Liver (tissue), 9 donors: Measurements from ENCODE around the gene CPEB2. TPM values are rescaled to one million over a fixed set of nuclear protein-coding genes. Genes with fewer than 3 reads are reported as not detected.

Experiments used
- DNase-seq: peaks from one replicate; pipeline ENCODE4 v3.0.0-alpha.2; 2017; ENCODE audit warnings: low spot score
- H3K27ac ChIP-seq, 2 donors: one replicate each; pipeline ENCODE4 v1.7.0; 2013; ENCODE audit warnings: inconsistent platforms in 2 of 2, low read length in 2 of 2, control low read depth in 1 of 2, low read depth in 1 of 2, mild to moderate bottlenecking in 1 of 2
- H3K27me3 ChIP-seq, 4 donors: one replicate each; pipeline versions ENCODE4 v1.6.1 to v1.7.0; 2013; ENCODE audit warnings: low read length in 3 of 4, inconsistent platforms in 1 of 4, mild to moderate bottlenecking in 1 of 4, moderate library complexity in 1 of 4; ENCODE audit not compliant: control insufficient read depth in 4 of 4, insufficient read depth in 4 of 4
- H3K36me3 ChIP-seq, 4 donors: one replicate each; pipeline versions ENCODE4 v1.6.1 to v1.7.0; 2013; ENCODE audit warnings: low read length in 3 of 4, mild to moderate bottlenecking in 3 of 4, low read depth in 1 of 4, moderate library complexity in 1 of 4; ENCODE audit not compliant: control insufficient read depth in 4 of 4, insufficient read depth in 3 of 4
- H3K4me1 ChIP-seq, 4 donors: one replicate each; pipeline versions ENCODE4 v1.6.1 to v1.7.0; 2013; ENCODE audit warnings: low read length in 3 of 4, mild to moderate bottlenecking in 3 of 4, moderate library complexity in 1 of 4; ENCODE audit not compliant: control insufficient read depth in 4 of 4, insufficient read depth in 4 of 4
- H3K4me3 ChIP-seq, 3 donors: one replicate each; pipeline versions ENCODE4 v1.6.1 to v1.7.0; 2013; ENCODE audit warnings: low read length in 3 of 3, control low read depth in 1 of 3, low read depth in 1 of 3, mild to moderate bottlenecking in 1 of 3
- H3K9ac ChIP-seq, 2 donors: one replicate each; pipeline ENCODE4 v1.7.0; 2013; ENCODE audit warnings: low read length in 2 of 2, mild to moderate bottlenecking in 2 of 2, moderate library complexity in 2 of 2, control low read depth in 1 of 2, low read depth in 1 of 2
- H3K9me3 ChIP-seq, 4 donors: one replicate each; pipeline versions ENCODE4 v1.6.1 to v1.7.0; 2013; ENCODE audit warnings: low read length in 3 of 4; ENCODE audit not compliant: control insufficient read depth in 4 of 4
- ATF3 ChIP-seq: IDR thresholded peaks from 2 replicates; pipeline ENCODE4 v1.6.1; 2016; ENCODE audit warnings: antibody characterized with exemption
- CTCF ChIP-seq: fragments of 150-350 bp; IDR thresholded peaks from 2 replicates; pipeline ENCODE4 v1.5.1; 2017; ENCODE audit warnings: improper control_type of control experiment, low read depth, low read length; ENCODE audit not compliant: missing input control
- EGR1 ChIP-seq, 2 donors: IDR thresholded peaks; 2 replicates each; pipeline ENCODE4 v1.6.1; 2016 to 2018; ENCODE audit warnings: antibody characterized with exemption in 2 of 2, low read depth in 2 of 2
- FOXA1 ChIP-seq: IDR thresholded peaks from 2 replicates; pipeline ENCODE4 v1.6.1; 2016; ENCODE audit warnings: antibody characterized with exemption
- FOXA2 ChIP-seq: IDR thresholded peaks from 2 replicates; pipeline ENCODE4 v1.6.1; 2016; ENCODE audit warnings: antibody characterized with exemption
- GABPA ChIP-seq, 2 donors: IDR thresholded peaks in 1 of 2; conservative IDR thresholded peaks in 1 of 2; 2 replicates each; pipeline ENCODE4 v1.6.1; 2016; ENCODE audit warnings: antibody characterized with exemption in 2 of 2, mild to moderate bottlenecking in 1 of 2, moderate library complexity in 1 of 2
- HNF4A ChIP-seq, 2 donors: conservative IDR thresholded peaks; 2 replicates each; pipeline ENCODE4 v1.6.1; 2016; ENCODE audit warnings: antibody characterized with exemption in 2 of 2, mild to moderate bottlenecking in 2 of 2
- JUND ChIP-seq, 2 donors: IDR thresholded peaks; 2 replicates each; pipeline ENCODE4 v1.6.1; 2016; ENCODE audit warnings: antibody characterized with exemption in 2 of 2
- MAX ChIP-seq: IDR thresholded peaks from 2 replicates; pipeline ENCODE4 v1.6.1; 2016; ENCODE audit warnings: antibody characterized with exemption
- NR2F2 ChIP-seq: IDR thresholded peaks from 2 replicates; pipeline ENCODE4 v1.6.1; 2016; ENCODE audit warnings: antibody characterized with exemption
- RAD21 ChIP-seq, 2 donors: IDR thresholded peaks; 2 replicates each; pipeline ENCODE4 v1.6.1; 2016; ENCODE audit warnings: antibody characterized with exemption in 2 of 2, mild to moderate bottlenecking in 2 of 2
- REST ChIP-seq: IDR thresholded peaks from 2 replicates; pipeline ENCODE4 v1.6.1; 2016; ENCODE audit warnings: antibody characterized with exemption, mild to moderate bottlenecking
- RXRA ChIP-seq, 2 donors: IDR thresholded peaks; 2 replicates each; pipeline ENCODE4 v1.6.1; 2017 to 2018; ENCODE audit warnings: antibody characterized with exemption in 2 of 2, mild to moderate bottlenecking in 1 of 2
- SP1 ChIP-seq: IDR thresholded peaks from 2 replicates; pipeline ENCODE4 v1.6.1; 2018; ENCODE audit warnings: antibody characterized with exemption, mild to moderate bottlenecking
- TAF1 ChIP-seq: conservative IDR thresholded peaks from 2 replicates; pipeline ENCODE4 v1.6.1; 2016; ENCODE audit warnings: antibody characterized with exemption, mild to moderate bottlenecking
- ZBTB33 ChIP-seq: IDR thresholded peaks from 2 replicates; pipeline ENCODE4 v1.6.1; 2016; ENCODE audit warnings: antibody characterized with exemption
- polyA plus RNA-seq, 2 donors: library from polyadenylated mRNA; stranded (reverse) in 1 of 2; unstranded in 1 of 2; fragments of 200-250 nt in 1 of 2; fragments of >200 nt in 1 of 2; fragmentation: Nextera tagmentation in 1 of 2; extraction: Ambion mirVana in 1 of 2; gene quantifications; one replicate each; pipeline versions ENCODE4 v1.2.1 to v1.2.3, GENCODE V29; 2013 to 2015
- total RNA-seq, 2 donors: library from RNA; depleted of rRNA; stranded (reverse); fragments of >200 nt; gene quantifications; one replicate each; pipeline ENCODE4 v1.2.3, GENCODE V29; 2014
- donor health status: healthy.
- donor health status: healthy.
- donor health status: healthy.
- donor health status: healthy.
- donor health status: healthy.

CPEB2 gene
- total and polyA plus RNA-seq, 4 donors, result 3.6 to 14.0 (median 4.6) TPM

GRCh38 chr4:15012017-15012788 is 9.9 kb downstream of the CPEB2 start (continued):
- TF ChIP-seq REST (no peak), RAD21 (IDR thresholded peaks at IDR 0.05) (no peak), SP1 (no peak), EGR1 (IDR thresholded peaks at IDR 0.05; ENCODE audit: low read depth in 2 of 2) (no peak)

- no peak overlapping the region for H3K9ac ChIP-seq
- TF ChIP-seq FOXA1 (no peak), RAD21 (IDR thresholded peaks at IDR 0.05) (no peak), EGR1 (IDR thresholded peaks at IDR 0.05; ENCODE audit: low read depth in 2 of 2) (no peak), RXRA (IDR thresholded peaks at IDR 0.05) (no peak), TAF1 (no peak), CTCF (no peak), JUND (IDR thresholded peaks at IDR 0.05) (no peak), MAX (no peak), REST (no peak), NR2F2 (no peak), GABPA (IDR thresholded peaks at IDR 0.05 in 1 of 2, conservative IDR thresholded peaks at IDR 0.05 in 1 of 2) (no peak), ZBTB33 (no peak), SP1 (no peak), HNF4A (conservative IDR thresholded peaks at IDR 0.05) (no peak), ATF3 (no peak), FOXA2 (no peak)
- peaks cover 0 to 16% (median 2%) of the 10 kb centered on the region in 4 donors for H3K4me1 ChIP-seq
- no peak overlapping the region for H3K4me3 ChIP-seq
- H3K27ac ChIP-seq, result peak overlapping the region in 1 of 2 donors; percentile 12
- peaks cover 0 to 19% (median 11%) of the 10 kb centered on the region in 4 donors for H3K36me3 ChIP-seq
- H3K27me3 ChIP-seq, result no peaks in the 10 kb centered on the region
- no peaks in the 10 kb centered on the region for H3K9me3 ChIP-seq
- no peak for DNase-seq
Observed at GRCh38 chr4:15013585-15013984, 11.3 kb downstream of the CPEB2 start.
